Neutrophil (primary cell): ENCODE results near the gene STUM.

ENCODE experiments used
- H3K27ac ChIP-seq: fragments of 200-600 bp; sonication (generic); 2 replicates; pipeline ENCODE4 v1.5.1; 2016; ENCODE audit warnings: mild to moderate bottlenecking, moderate library complexity
- H3K27me3 ChIP-seq: fragments of 200-600 bp; sonication (generic); 2 replicates; pipeline ENCODE4 v1.6.0; 2016; ENCODE audit warnings: mild to moderate bottlenecking
- H3K36me3 ChIP-seq: fragments of 200-600 bp; sonication (generic); 2 replicates; pipeline ENCODE4 v1.5.1; 2017
- H3K4me1 ChIP-seq, 2 experiments: fragments of 200-600 bp in 1 of 2; sonication (generic) in 1 of 2; 1 replicate in 1 of 2; 2 replicates in 1 of 2; pipeline versions ENCODE4 v1.5.1 to v1.6.1; 2013 to 2016; ENCODE audit warnings: low read depth in 1 of 2, low read length in 1 of 2, mild to moderate bottlenecking in 1 of 2, moderate library complexity in 1 of 2; ENCODE audit not compliant: control insufficient read depth in 1 of 2, insufficient read depth in 1 of 2
- H3K4me3 ChIP-seq, 2 experiments: fragments of 200-600 bp in 1 of 2; sonication (generic) in 1 of 2; 1 replicate in 1 of 2; 2 replicates in 1 of 2; pipeline ENCODE4 v1.5.1; 2013 to 2016; ENCODE audit warnings: low read depth in 1 of 2, low read length in 1 of 2, mild to moderate bottlenecking in 1 of 2, moderate library complexity in 1 of 2
- H3K9me3 ChIP-seq: fragments of 200-600 bp; sonication (generic); 2 replicates; pipeline ENCODE4 v1.5.1; 2016
- TF ChIP-seq, protein P1 (sequence below): fragments of 200-600 bp; sonication (generic); IDR thresholded peaks from 2 replicates; pipeline ENCODE4 v1.5.1; 2016; ENCODE audit warnings: antibody characterized with exemption

The STUM gene

DNA sequence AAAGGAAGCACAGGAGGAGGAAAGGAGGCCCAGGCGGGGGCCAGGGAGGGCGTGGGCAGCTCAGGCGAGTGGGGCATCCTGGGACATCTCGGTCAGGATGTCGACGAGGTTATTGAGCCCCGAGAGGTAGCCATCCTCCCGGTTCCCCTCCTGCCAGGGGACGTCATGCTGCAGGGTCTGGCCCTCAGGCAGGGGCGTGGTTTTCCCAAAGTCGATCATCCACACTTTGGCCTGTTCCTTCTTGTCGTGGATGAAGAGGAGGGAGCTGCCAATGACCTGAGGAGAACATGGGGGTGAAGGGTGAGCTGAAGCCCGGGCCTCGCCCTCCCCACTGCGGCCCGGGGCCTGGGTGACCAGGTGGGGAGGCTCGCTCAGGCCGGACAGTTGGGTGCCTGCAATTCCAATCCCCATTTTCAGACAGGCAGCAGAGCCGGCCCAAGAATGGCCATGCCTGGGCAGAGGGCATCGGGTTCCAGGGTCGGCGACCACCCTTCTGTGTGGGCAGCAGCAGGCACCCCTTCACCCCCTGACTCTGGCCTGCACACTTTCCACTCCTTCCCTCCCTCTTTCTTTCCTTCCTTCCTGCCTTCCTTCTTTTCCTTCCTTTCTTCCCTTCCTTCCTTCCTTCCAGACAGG, 86.2 kb downstream of the STUM start:
- peaks cover 88% of the 10 kb centered on the region for H3K36me3 ChIP-seq
- H3K27ac ChIP-seq = peak overlapping the region; percentile 52
- H3K4me3 ChIP-seq = no peak overlapping the region
- no peaks in the 10 kb centered on the region for H3K27me3 ChIP-seq
- TF ChIP-seq, protein P1, sequence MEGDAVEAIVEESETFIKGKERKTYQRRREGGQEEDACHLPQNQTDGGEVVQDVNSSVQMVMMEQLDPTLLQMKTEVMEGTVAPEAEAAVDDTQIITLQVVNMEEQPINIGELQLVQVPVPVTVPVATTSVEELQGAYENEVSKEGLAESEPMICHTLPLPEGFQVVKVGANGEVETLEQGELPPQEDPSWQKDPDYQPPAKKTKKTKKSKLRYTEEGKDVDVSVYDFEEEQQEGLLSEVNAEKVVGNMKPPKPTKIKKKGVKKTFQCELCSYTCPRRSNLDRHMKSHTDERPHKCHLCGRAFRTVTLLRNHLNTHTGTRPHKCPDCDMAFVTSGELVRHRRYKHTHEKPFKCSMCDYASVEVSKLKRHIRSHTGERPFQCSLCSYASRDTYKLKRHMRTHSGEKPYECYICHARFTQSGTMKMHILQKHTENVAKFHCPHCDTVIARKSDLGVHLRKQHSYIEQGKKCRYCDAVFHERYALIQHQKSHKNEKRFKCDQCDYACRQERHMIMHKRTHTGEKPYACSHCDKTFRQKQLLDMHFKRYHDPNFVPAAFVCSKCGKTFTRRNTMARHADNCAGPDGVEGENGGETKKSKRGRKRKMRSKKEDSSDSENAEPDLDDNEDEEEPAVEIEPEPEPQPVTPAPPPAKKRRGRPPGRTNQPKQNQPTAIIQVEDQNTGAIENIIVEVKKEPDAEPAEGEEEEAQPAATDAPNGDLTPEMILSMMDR = no peak
- H3K4me1 ChIP-seq = peaks cover 0 to 6% of the 10 kb centered on the region in 2 experiments
- no peaks in the 10 kb centered on the region for H3K9me3 ChIP-seq

DNA sequence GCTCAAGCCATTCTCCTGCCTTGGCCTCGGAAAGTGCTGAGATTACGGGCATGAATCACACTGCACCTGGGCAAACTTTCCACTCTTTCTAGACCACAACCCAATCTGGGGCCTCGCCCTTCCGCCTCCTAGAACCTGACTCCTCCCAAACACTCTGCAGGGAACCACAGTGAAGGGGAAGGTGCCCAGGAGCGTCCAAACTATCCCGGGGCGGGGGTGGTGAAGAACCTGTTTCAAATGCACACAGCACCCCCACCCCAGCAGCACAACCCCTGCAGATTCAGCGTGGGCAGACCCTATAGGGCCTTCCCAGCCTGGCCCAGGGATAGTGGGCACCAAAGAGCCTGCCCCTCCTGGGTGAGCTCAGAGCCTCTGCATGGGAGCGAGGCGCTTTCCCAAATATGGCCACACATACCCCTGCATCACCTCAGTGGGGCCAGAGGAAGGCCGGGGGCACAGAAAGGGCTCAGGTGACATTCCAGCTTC, 86.9 kb downstream of the STUM start:
- Histone ChIP-seq H3K4me1 (peaks cover 0 to 6% of the 10 kb centered on the region in 2 experiments), H3K36me3 (peaks cover 96% of the 10 kb centered on the region), H3K27ac (peak overlapping the region; percentile 52), H3K4me3 (no peak overlapping the region), H3K27me3 (no peaks in the 10 kb centered on the region), H3K9me3 (no peaks in the 10 kb centered on the region)
- TF ChIP-seq, protein P1 = no peak

DNA sequence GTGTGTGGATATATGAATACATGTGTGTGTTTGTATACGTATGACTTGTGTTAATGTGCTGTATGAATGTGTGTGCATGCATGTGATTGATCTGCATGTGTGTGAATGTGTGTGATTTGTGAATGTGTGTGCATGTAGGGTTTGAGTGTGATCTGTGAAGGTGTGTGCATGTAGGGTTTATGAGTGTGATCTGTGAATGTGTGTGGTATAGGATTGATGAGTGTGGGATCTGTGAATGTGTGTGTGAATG, 88.2 kb downstream of the STUM start:
- Histone ChIP-seq H3K9me3 (no peaks in the 10 kb centered on the region), H3K4me1 (peaks cover 0 to 6% of the 10 kb centered on the region in 2 experiments), H3K27ac (no peak overlapping the region), H3K27me3 (no peaks in the 10 kb centered on the region), H3K4me3 (no peak overlapping the region), H3K36me3 (peaks cover 100% of the 10 kb centered on the region)
- TF ChIP-seq, protein P1 = no peak

DNA sequence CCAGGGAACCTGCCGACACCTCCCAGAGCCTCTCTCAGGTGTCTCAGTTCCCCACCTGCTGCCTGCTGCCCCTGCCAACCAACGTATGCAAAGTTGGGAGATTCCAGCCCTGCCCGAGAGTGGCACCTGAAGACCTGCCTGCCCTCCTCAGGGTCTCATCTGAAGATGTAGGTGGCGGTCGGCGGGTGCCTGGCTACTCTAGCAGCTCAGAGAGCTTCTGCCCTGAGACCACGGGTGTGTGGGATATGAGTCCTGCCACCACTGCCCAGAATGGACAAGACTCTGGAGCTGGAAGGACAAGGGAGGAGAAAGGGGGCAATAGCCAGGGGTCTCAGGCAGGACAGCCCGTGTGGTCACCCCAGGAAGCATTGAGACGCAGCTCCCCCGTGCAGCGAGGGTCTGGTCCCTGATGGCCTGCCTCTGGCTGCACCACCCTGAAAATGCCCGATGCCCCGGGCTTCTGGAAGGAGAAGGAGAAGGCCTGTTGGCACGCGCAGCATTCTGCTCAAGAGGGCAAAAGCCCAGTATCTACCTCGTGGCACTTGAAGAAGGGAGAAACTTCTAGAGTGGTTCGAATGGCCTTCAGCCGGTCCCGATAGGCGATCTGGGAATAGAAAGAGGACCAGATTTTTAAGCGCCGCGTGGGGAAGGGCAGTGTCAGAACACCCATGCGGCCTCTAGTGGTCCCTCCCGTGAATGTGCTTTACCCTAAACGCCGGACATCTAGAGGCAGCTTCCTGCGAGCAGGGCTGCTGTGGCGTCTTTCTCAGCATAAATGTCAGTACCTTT, 88.8 kb downstream of the STUM start:
- Histone ChIP-seq H3K4me3 (no peak overlapping the region), H3K9me3 (no peaks in the 10 kb centered on the region), H3K27me3 (no peaks in the 10 kb centered on the region), H3K27ac (no peak overlapping the region), H3K4me1 (peaks cover 1 to 7% of the 10 kb centered on the region in 2 experiments), H3K36me3 (peaks cover 100% of the 10 kb centered on the region)
- TF ChIP-seq, protein P1 = no peak

DNA sequence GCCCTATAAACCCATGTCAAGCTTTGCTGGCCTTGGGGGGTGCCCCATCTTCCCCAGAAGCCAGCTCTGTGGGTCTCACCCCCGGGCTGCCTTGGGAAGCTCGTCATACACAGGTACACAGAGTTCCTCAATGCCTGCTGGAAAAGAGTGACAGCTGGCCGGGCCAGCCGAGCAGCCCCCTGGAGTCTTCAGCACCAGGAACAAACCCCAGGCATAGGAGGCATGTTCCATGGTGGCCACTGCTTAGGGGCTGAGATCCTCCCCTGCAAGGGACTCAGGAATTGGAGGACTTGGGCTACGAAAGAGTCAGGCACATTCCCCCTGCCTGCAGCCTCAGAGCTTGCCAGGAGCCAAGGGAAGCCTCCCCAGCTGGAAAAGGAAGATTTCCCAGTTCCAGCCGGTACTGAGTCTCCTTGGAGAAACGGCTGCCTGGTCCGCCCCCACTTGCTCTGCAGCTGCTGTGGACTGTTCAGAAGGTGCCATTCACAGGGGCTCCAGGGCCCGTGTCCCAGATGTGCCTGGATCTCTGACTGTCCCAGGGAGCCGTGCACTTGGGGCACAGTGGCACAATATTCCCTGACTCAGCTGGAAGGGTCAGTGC, 89.5 kb downstream of the STUM start:
- H3K4me3 ChIP-seq = no peak overlapping the region
- peaks cover 94% of the 10 kb centered on the region for H3K36me3 ChIP-seq
- TF ChIP-seq, protein P1 = no peak
- peaks cover 9 to 14% of the 10 kb centered on the region in 2 experiments for H3K4me1 ChIP-seq
- no peak overlapping the region for H3K27ac ChIP-seq
- no peaks in the 10 kb centered on the region for H3K27me3 ChIP-seq
- H3K9me3 ChIP-seq = no peaks in the 10 kb centered on the region
